GM18526 (cell line): ENCODE measurements around the gene NFKB1.

ENCODE experiments used
- POLR2A ChIP-seq: IDR thresholded peaks from 3 replicates; pipeline ENCODE4 v1.6.1; 2011; ENCODE audit not compliant: insufficient read length; ENCODE audit errors: extremely low read depth

The NFKB1 gene

DNA sequence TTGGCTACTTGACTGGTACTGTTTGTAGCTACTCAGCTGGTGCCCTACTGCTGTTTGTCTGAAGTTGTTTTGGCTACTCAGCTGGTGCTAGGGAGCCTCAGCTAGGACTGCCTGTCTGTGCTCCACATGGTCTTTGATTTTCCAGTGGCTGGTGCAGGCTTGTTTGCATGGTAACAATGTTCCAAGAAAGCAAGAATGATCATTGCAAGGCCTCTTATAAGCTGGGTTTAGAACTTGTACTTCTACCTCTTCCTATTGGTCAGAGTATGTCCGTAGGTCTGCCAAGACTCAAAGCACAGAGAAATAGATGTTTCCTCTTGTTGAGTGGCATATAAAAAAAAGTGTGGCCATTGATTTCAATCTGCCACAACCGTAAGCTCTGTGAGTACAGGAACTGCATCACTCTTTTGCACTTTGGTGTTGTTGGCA is 17.6 kb downstream of the NFKB1 start:
- no peak for TF ChIP-seq POLR2A

DNA sequence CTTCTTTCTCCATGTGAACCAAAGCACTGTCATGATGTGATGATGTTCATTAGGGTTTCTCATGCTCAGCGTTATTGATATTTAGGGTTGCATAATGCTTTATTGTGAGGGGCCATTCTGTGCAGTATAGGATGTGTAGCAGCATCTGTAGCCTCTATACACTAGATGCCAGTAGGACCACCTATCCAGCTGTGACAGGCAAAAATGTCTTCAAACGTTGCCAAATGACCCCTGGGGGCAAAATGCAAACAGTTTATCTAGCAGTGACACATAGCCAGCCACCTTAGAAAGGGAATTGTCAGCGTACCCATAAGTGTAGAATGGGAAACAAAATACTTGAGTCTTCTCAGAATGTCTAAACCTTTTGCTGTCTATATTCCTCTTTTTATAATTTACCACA is 18.8 kb downstream of the NFKB1 start:
- TF ChIP-seq POLR2A = no peak

DNA sequence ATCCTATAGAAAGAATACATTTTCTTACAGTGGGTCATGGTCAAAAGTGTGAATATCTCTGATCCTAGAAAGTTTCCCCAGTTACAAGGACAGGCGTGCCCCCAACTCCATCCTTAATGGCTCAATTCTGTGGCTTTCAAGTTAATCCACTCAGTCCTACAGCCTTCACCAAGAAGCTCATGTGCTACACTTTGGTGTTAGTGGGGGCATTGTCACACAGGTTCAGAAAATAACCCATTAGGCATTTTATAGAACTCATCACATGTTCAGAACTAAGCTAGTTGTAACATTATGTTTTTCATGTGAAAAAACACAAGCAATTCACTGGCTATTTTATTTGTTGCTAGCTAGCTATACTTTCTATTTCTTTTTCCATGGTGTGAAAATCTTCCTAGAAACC is 20.4 kb downstream of the NFKB1 start:
- TF ChIP-seq POLR2A = no peak

DNA sequence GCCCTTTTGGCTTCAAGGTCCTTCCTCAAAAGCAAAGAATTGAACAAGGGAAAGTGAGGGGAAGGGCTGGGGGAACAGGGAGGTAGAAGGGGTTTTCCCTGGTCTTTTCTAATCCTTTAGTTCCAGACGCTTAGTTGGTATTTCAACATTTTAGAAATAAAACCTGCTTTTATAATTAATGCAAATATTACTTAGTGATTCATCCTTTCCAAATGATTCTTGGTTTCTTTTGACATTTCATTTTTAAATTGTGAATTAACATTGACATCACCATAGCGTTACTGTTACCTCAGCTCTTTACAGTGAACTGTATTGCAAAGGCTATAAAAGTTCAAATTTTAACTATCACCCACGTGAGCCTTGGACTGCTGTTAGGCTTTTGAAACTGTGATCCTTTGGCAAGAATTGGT is 20.9 kb downstream of the NFKB1 start:
- no peak for TF ChIP-seq POLR2A

DNA sequence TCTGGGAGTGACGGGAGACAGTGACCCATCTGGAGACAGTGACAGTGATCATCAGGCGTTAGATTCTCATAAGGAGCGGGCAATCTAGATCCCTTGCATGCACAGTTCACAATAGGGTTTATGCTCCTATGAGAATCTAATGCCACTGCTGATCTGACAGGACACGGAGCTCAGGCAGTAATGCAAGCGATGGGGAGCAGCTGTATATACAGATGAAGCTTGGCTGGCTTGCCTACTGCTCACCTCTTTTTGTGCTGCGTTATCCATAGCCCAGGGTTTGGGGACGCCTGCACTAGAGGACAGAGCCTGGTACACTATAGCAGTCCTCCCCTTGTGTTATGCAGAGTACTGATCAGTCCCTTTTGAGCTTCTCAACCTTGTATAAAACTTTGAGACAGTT is 23.5 kb downstream of the NFKB1 start:
- TF ChIP-seq POLR2A = no peak

DNA sequence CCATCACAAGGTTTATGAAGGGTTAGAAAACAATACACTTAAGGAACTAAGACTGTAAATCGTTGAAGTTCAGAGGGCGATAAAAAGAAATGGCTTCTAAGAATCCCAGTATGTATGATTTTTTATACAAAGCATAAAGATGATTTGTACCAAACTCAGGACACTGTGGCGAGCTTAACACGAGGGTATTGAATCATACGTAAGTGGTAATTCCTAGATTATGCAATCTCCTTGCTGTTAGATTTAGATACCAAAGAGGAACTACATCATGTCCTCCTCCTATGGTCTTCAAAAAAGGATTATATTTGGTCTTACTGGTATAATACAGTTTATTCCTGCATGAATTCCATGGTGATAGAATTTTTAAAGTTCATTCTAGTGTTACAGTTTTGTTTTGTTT is 23.9 kb downstream of the NFKB1 start:
- TF ChIP-seq POLR2A = no peak

DNA sequence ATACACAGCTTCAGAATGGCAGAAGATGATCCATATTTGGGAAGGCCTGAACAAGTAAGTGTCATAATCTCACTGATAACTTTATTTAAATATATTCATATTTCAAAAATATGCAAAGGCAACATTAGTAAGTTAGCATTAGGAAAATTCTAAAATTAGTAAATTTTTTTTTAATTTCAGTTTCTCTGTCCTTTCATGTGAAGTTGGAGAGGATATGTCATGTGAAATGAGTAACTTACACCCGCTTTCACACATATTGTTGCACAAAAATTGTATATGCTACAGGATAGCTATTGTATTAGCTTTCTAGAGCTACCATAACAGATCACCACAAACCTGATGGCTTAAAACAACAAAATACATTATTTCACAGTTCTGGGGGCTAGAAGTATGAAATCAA is 24.3 kb downstream of the NFKB1 start:
- no peak for TF ChIP-seq POLR2A

DNA sequence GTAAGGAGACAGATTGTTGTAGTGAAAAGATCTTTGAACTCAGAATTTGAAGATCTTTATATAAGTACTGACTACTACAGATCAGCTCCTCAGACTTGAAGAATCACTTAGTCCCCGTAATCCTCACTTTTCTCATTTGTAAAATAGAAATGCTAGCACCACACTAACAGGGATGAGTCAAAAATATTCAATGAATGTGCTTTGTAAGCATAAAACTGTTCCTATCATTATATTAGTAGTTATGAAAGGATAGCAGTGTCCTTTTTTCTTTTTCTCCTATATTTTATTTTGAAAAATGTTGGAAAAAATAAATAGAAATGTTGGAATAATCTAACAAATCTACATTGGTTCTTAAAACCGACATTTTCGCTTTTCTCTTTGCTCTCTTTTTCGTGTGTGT is 25.4 kb downstream of the NFKB1 start:
- TF ChIP-seq POLR2A = no peak

DNA sequence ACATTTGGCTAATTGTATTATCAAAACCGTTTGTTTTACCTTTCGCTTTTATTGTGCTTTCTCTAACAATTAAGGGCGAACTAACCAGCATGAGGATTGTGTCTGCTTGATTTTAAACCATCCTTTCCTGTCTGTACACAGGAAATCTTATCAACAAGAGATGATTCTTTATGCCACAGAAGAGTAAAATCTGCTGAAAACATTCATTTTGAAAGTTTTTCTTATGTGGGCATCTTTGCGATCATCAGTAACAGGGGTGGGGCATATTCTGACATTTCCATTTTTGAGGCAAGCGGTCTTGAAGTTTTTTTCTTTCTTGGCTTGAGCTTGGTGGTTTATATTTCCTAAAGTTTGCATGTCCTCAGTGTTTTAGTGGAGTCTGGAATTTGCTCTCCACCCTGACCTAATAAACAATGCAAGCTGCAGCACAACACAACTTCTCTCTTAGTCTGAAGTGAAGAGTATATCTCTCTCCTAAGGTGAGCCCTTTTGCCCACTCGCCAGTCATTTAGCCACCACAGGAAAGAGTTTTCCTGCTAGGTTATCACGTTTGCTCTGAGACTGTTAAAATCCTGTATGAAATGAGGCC is 26.6 kb downstream of the NFKB1 start:
- no peak for TF ChIP-seq POLR2A

DNA sequence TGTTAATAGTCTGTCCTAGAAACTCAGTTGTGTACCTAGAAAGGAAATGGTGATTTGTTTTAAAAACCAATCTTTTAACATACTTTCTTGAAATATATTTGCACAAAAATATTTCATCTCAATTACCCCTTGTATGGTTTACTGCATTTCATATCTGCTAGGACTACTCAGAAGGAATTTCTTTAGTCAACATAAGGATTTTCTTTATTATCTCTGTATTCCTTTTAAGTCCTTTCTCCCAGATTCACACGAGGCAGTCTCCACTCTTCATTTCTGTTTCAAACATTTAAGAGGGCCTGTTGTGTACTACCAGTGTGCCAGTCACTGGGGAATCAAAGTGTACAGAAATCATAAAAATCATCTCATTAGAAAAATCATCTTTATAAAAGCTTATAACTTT is 28.8 kb downstream of the NFKB1 start:
- TF ChIP-seq POLR2A = no peak

DNA sequence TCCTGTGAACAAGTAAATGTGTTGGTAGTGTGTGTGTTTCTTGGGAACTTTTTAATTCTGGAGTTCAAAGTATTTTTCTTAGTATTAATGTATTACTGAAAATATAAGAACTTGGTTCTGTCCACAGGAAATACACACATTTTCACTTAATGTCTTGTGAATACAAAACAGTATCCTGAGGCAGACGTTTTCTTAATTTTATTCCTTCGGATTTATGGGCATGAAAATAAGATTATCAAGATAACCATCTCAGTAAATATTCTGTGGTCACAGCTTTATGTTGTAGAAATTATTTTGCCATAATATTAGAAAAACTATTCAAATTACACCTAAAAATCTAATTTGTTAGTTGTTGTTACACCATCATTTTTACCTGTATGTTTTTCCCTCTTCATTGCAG is 29.8 kb downstream of the NFKB1 start:
- TF ChIP-seq POLR2A = no peak

DNA sequence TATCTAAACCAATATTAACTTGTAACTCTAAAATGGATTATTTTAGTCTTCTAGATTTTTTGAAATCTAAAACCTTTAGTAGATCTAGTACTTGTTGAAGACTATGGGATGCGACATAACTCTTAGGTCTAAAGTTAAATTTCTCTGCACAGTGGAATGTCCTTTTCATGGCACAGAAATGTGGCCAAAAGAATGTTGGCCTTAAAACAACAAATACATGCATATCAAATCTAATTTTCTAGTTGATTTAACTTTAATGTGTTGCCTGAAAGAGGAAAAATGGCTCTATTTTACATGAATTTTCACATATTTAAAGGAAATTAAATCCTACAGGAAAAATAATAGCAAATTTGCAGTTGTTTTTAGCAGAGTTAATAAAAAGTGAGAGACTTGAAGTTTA is 30.3 kb downstream of the NFKB1 start:
- no peak for TF ChIP-seq POLR2A

DNA sequence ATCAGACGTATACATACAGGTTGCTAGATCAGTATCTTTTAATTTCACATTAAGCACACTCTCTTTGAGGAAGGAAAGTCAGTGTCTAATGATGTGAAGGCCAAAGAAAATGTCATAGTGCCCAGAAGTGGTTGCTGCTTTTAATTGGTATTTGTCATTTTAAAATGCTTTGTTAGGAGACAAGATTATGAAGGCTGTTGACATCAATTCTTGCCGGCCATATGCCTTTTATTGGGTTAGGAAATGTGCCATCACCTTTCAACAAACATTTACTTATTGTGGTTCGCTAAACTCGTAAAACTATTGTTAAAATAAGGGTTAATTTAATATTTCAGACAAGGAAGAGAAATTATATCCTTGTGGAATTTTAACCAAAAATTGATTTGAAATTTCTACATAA is 32.2 kb downstream of the NFKB1 start:
- no peak for TF ChIP-seq POLR2A

DNA sequence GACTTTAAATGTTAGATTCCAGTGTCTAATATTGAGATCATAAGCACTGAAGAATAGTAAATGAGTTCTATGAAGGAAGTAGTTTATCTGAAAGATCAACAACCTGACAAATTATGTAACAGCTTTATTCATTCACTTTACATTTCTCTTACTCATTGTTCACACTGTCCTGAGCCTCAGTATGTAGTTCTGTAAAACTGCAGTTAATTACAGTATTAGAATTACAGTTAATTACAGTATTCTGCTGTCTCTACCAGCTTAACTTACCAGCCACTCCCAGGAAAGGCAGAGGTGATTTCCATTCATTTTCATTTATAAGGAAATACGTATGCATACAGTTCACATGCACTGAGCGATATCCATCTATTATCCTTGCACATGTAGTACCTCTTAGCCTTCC is 32.7 kb downstream of the NFKB1 start:
- no peak for TF ChIP-seq POLR2A

DNA sequence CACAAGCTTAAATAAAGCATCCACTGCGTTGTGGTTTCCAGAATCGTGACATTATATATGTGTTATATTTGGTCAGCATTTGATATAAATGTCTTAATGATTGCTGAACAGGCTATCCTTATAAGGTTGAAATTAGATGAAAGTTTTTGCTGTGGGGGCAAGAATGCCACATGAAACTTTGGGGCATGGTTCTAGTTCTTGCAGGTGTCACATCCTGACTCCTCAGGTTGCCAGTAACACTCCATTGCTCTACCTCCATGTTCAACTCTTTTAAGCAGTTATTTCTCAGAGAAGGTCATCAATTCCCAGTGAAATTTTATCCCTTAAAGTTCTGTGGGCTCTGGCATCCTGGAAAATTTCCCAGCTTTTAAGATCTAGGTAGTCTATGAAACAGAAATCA is 33.7 kb downstream of the NFKB1 start:
- no peak for TF ChIP-seq POLR2A

DNA sequence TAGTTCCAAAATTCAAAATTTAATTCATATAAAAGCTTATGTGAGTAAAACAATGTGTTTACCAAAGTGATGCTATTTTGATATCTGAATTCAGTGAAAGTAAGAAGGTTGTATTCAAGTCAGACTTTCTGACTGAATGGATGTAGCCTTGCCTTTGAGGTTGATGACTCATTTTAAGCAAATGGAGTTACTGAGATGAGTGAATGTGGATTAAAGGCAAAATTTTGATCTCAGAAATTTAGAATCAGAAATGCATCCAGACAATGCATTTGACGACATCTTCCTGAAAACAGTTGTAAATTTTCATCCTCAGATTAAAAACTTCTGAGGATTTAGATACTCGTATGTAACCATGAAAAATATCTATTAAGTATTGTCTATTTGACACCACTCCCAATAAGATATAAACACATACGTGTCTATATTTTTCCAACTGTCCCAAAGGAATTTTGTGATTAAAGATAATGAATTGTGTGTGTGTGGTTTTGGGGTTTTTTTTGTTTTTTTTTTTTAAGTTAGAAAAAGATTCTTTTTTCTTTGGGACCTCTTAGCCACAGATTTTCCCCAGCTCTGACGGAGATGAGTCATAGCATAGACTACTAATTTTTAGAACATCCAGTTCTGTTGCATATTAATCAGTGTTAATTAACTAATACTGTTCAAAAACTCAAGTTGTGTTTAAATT is 34.4 kb downstream of the NFKB1 start:
- TF ChIP-seq POLR2A = no peak

DNA sequence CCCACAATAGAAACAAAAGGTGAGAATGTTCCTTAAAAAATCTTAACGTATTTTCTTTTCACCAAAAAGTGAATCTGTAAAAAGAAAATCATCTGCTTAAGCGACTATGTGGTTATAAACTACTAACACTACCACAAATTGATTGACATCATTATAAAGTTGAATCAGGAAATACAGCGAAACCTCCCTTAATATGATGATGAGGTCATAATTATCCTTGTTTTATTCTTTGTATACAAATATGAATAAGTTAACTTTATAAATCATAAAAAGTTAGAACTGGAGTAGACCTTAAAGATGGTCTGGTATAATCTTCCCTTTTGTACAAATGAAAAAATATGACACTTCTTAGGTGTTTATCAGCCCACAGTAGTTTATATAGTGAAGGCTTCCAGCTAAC is 35.6 kb downstream of the NFKB1 start:
- no peak for TF ChIP-seq POLR2A
